GM23338 (cell line): ENCODE measurements around the gene NGDN. TPM values are rescaled to one million over a fixed set of nuclear protein-coding genes. Genes with fewer than 3 reads are reported as not detected.
A peak's percentile ranks its signal among the peaks of the same experiment; 100 is the strongest.

Experiments
- ATAC-seq: fragments of 200-7000 bp; cut with Tn5 transposase; 3 replicates; pipeline ENCODE4 v1.9.1; 2020
- DNase-seq: peaks from one replicate; pipeline ENCODE4 v3.0.0-alpha.2; 2015; ENCODE audit warnings: low spot score
- H2AFZ ChIP-seq: fragments of 200-600 bp; sonication (generic); 2 replicates; pipeline ENCODE4 v1.8.0; 2016; ENCODE audit warnings: antibody characterized with exemption, mild to moderate bottlenecking, moderate library complexity
- H3F3A ChIP-seq: fragments of 200-600 bp; sonication (generic); replicated peaks from 2 replicates; pipeline ENCODE4 v1.8.0; 2017; ENCODE audit warnings: antibody characterized with exemption, mixed run types, low read depth
- H3K27ac ChIP-seq: fragments of 200-600 bp; sonication (generic); 2 replicates; pipeline ENCODE4 v1.6.1; 2016; ENCODE audit warnings: low read depth
- H3K27me3 ChIP-seq: fragments of 200-600 bp; sonication (generic); 2 replicates; pipeline ENCODE4 v1.8.0; 2016; ENCODE audit warnings: mild to moderate bottlenecking, mixed run types, moderate library complexity; ENCODE audit not compliant: insufficient read depth
- H3K36me3 ChIP-seq: fragments of 200-600 bp; sonication (generic); 2 replicates; pipeline ENCODE4 v1.8.0; 2016; ENCODE audit warnings: mild to moderate bottlenecking; ENCODE audit not compliant: insufficient read depth
- H3K4me1 ChIP-seq: fragments of 200-600 bp; sonication (generic); 2 replicates; pipeline ENCODE4 v1.8.0; 2016; ENCODE audit warnings: mild to moderate bottlenecking, moderate library complexity; ENCODE audit not compliant: insufficient read depth
- H3K4me2 ChIP-seq: fragments of 200-600 bp; sonication (generic); 2 replicates; pipeline ENCODE4 v1.7.1; 2017; ENCODE audit warnings: mixed run types
- H3K4me3 ChIP-seq: fragments of 200-600 bp; sonication (generic); 2 replicates; pipeline ENCODE4 v1.6.1; 2016; ENCODE audit warnings: mixed run types
- H3K79me2 ChIP-seq: fragments of 200-600 bp; sonication (generic); replicated peaks from 2 replicates; pipeline ENCODE4 v1.8.0; 2017; ENCODE audit warnings: mild to moderate bottlenecking; ENCODE audit not compliant: insufficient read depth
- H3K9me2 ChIP-seq: fragments of 200-600 bp; sonication (generic); 2 replicates; pipeline ENCODE4 v1.8.0; 2017; ENCODE audit not compliant: insufficient read depth
- H4K20me1 ChIP-seq: fragments of 200-600 bp; sonication (generic); replicated peaks from 2 replicates; pipeline ENCODE4 v1.8.0; 2017; ENCODE audit warnings: mild to moderate bottlenecking; ENCODE audit not compliant: insufficient read depth
- H3K27ac Mint-ChIP-seq: 2 replicates; pipeline ENCODE4 v1.8.0; 2020; ENCODE audit warnings: inconsistent platforms, mild to moderate bottlenecking, moderate library complexity, mixed read lengths
- H3K27me3 Mint-ChIP-seq: 3 replicates; pipeline ENCODE4 v1.8.0; 2022; ENCODE audit warnings: low read depth, mild to moderate bottlenecking, moderate library complexity, mixed read lengths, inconsistent platforms; ENCODE audit not compliant: insufficient read depth, poor library complexity
- H3K36me3 Mint-ChIP-seq: 3 replicates; pipeline ENCODE4 v1.8.0; 2021; ENCODE audit warnings: low read depth, mild to moderate bottlenecking, inconsistent platforms, moderate library complexity, mixed read lengths
- H3K4me1 Mint-ChIP-seq: 3 replicates; pipeline ENCODE4 v1.8.0; 2020; ENCODE audit warnings: mild to moderate bottlenecking, inconsistent platforms, mixed read lengths
- H3K4me3 Mint-ChIP-seq: 3 replicates; pipeline ENCODE4 v1.8.0; 2021; ENCODE audit warnings: moderate library complexity, mild to moderate bottlenecking, inconsistent platforms, mixed read lengths
- H3K9me3 Mint-ChIP-seq: 3 replicates; pipeline ENCODE4 v1.8.0; 2020; ENCODE audit warnings: moderate library complexity, mild to moderate bottlenecking, inconsistent platforms, mixed read lengths
- CREB1 ChIP-seq: fragments of 250-450 bp; sonication (Bioruptor Pico); IDR thresholded peaks from 2 replicates; pipeline ENCODE4 v1.5.0; 2020; ENCODE audit warnings: low read depth, mild to moderate bottlenecking, moderate library complexity
- CTCF ChIP-seq, 2 experiments: fragments of 200-600 bp in 1 of 2; sonication (generic) in 1 of 2; conservative IDR thresholded peaks; 2 replicates each; pipeline versions ENCODE4 v1.5.1 to v1.6.1; 2016 to 2017; ENCODE audit warnings: antibody characterized with exemption in 2 of 2, low read depth in 2 of 2, mild to moderate bottlenecking in 2 of 2, moderate library complexity in 1 of 2
- ETS1 ChIP-seq: IDR thresholded peaks from 2 replicates; pipeline ENCODE4 v1.6.1; 2016; ENCODE audit warnings: antibody characterized with exemption
- NANOG ChIP-seq: IDR thresholded peaks from 2 replicates; pipeline ENCODE4 v1.6.1; 2016; ENCODE audit warnings: antibody characterized with exemption, borderline replicate concordance
- POLR2AphosphoS5 ChIP-seq: IDR thresholded peaks from 2 replicates; pipeline ENCODE4 v1.6.1; 2016; ENCODE audit warnings: antibody characterized with exemption, low read depth
- REST ChIP-seq: IDR thresholded peaks from one replicate; pipeline ENCODE4 v1.6.1; 2018; ENCODE audit warnings: antibody characterized with exemption; ENCODE audit not compliant: unreplicated experiment
- STAT1 ChIP-seq: IDR thresholded peaks from one replicate; pipeline ENCODE4 v1.6.1; 2016; ENCODE audit warnings: antibody characterized with exemption; ENCODE audit not compliant: unreplicated experiment
- ZNF114 ChIP-seq: fragments of 250-450 bp; sonication (Bioruptor Pico); IDR thresholded peaks from 2 replicates; pipeline ENCODE4 v1.5.0; 2020; ENCODE audit warnings: mild to moderate bottlenecking, moderate library complexity
- ZNF331 ChIP-seq: fragments of 250-450 bp; sonication (Bioruptor Pico); IDR thresholded peaks from 2 replicates; pipeline ENCODE4 v1.5.0; 2020; ENCODE audit warnings: low read depth, mild to moderate bottlenecking, moderate library complexity
- polyA plus RNA-seq: library from polyadenylated mRNA; unstranded; fragments of >200 nt; fragmentation: Nextera tagmentation; extraction: Ambion mirVana; gene quantifications from 2 replicates; pipeline ENCODE4 v1.2.1, GENCODE V29; 2016
- total RNA-seq: library from RNA; depleted of rRNA; stranded (reverse); fragments of >200 nt; shearing (Covaris generic); gene quantifications from 2 replicates; pipeline ENCODE4 v1.2.3, GENCODE V29; 2014

NGDN gene
- total and polyA plus RNA-seq, 2 experiments from 2014 or later, result 48.6 to 90.8 TPM

- TF ChIP-seq REST, result no peak
- no peak for TF ChIP-seq ZNF114 (CRISPR knock-in tag)
- TF ChIP-seq NANOG, result no peak
- TF ChIP-seq POLR2AphosphoS5, result no peak
- no peak for TF ChIP-seq CREB1
- no peak for TF ChIP-seq ETS1
- TF ChIP-seq ZNF331 (CRISPR knock-in tag), result no peak
These were observed 23.7 kb upstream of the NGDN start (continued) for GRCh38 chr14:23445773-23446172.

- H3K4me3 ChIP-seq, result no peak overlapping the region
- no peak overlapping the region for H3K4me3 Mint-ChIP-seq
- H3K9me3 Mint-ChIP-seq, result no peaks in the 10 kb centered on the region
- no peak overlapping the region for H3K27ac ChIP-seq
- H3K27me3 ChIP-seq, result no peaks in the 10 kb centered on the region
- no peaks in the 10 kb centered on the region for H3K9me2 ChIP-seq
- H3F3A ChIP-seq, result no peaks in the 10 kb centered on the region
- H3K36me3 ChIP-seq, result no peaks in the 10 kb centered on the region
- DNase-seq (no peak), ATAC-seq (no peak)
- H3K27ac Mint-ChIP-seq, result no peak overlapping the region
- H3K36me3 Mint-ChIP-seq, result no peaks in the 10 kb centered on the region
- H3K4me1 Mint-ChIP-seq, result peaks cover 26% of the 10 kb centered on the region
- H3K4me2 ChIP-seq, result no peak overlapping the region
- H3K79me2 ChIP-seq, result no peaks in the 10 kb centered on the region
- peaks cover 19% of the 10 kb centered on the region for H3K4me1 ChIP-seq
- TF ChIP-seq CREB1 (no peak), ETS1 (no peak), CTCF (conservative IDR thresholded peaks at IDR 0.05; ENCODE audit: low read depth in 2 of 2) (peak in 1 of 2 experiments; percentile 30; a peak in 1 of 4 replicates), STAT1 (no peak)
- H3K27me3 Mint-ChIP-seq, result peaks cover 22% of the 10 kb centered on the region
- no peak overlapping the region for H2AFZ ChIP-seq
- no peaks in the 10 kb centered on the region for H4K20me1 ChIP-seq
These were observed 23.1 kb upstream of the NGDN start for GRCh38 chr14:23446291-23446851.
